Gastroesophageal sphincter (tissue), 4 donors: Measurements from ENCODE around the gene CD84. TPM values are rescaled to one million over a fixed set of nuclear protein-coding genes. Genes with fewer than 3 reads are reported as not detected.

ENCODE experiments used
- ATAC-seq: fragments of 150-250 bp; one replicate; pipeline ENCODE4 v1.9.1; 2016; ENCODE audit warnings: mild to moderate bottlenecking, moderate library complexity
- H3K27ac ChIP-seq, 4 donors: fragments of 200-600 bp; sonication (generic) in 3 of 4; 1 replicate in 3 of 4; 2 replicates in 1 of 4; pipeline ENCODE4 v1.5.1; 2016 to 2019
- H3K27me3 ChIP-seq: fragments of 200-600 bp; sonication (generic); one replicate; pipeline ENCODE4 v1.5.1; 2019
- H3K36me3 ChIP-seq, 2 donors: fragments of 200-600 bp; sonication (generic); one replicate each; pipeline ENCODE4 v1.5.1; 2019; ENCODE audit warnings: control low read depth in 1 of 2
- H3K4me1 ChIP-seq, 3 donors: fragments of 200-600 bp; sonication (generic); 1 replicate in 2 of 3; 2 replicates in 1 of 3; pipeline ENCODE4 v1.5.1; 2016 to 2019; ENCODE audit warnings: control low read depth in 2 of 3
- H3K4me3 ChIP-seq, 2 donors: fragments of 200-600 bp; sonication (generic); one replicate each; pipeline ENCODE4 v1.5.1; 2019; ENCODE audit warnings: mild to moderate bottlenecking in 1 of 2, moderate library complexity in 1 of 2
- H3K9me3 ChIP-seq, 3 donors: fragments of 200-600 bp; sonication (generic); one replicate each; pipeline ENCODE4 v1.5.1; 2017 to 2019; ENCODE audit warnings: control low read depth in 2 of 3
- EP300 ChIP-seq: sonication (generic); formaldehyde crosslinking; IDR thresholded peaks from one replicate; pipeline ENCODE4 v1.6.1; 2017; ENCODE audit warnings: antibody characterized with exemption, mild to moderate bottlenecking
- POLR2A ChIP-seq, 2 donors: fragments of 450-650 bp; IDR thresholded peaks; one replicate each; pipeline ENCODE4 v1.6.1; 2017; ENCODE audit warnings: antibody characterized with exemption in 2 of 2, mild to moderate bottlenecking in 2 of 2, moderate library complexity in 1 of 2
- POLR2AphosphoS5 ChIP-seq: sonication (generic); formaldehyde crosslinking; IDR thresholded peaks from one replicate; pipeline ENCODE4 v1.6.1; 2017; ENCODE audit warnings: antibody characterized with exemption
- WGBS, 2 donors: methylation state at CpG; one replicate each; pipeline ENCODE4 v1.1.5; 2018; ENCODE audit warnings: low coverage in 1 of 2; 5-methylcytosine and 5-hydroxymethylcytosine counted together
- total RNA-seq, 4 donors: library from RNA; depleted of rRNA; stranded (reverse); fragments of >200 nt; gene quantifications; one replicate each; pipeline ENCODE4 v1.1.0, GENCODE V29; 2016
- TF ChIP-seq, protein P1 (sequence below), 4 experiments: fragments of 200-600 bp in 2 of 4; fragments of 450-650 bp in 2 of 4; sonication (generic) in 1 of 4; IDR thresholded peaks; one replicate each; pipeline ENCODE4 v1.5.1; 2017 to 2019; ENCODE audit warnings: antibody characterized with exemption in 4 of 4, mild to moderate bottlenecking in 2 of 4, moderate library complexity in 2 of 4

Gene CD84
- total RNA-seq, 4 donors from 2014 or later = 3.0 to 6.7 (median 4.3) TPM

GRCh38 chr1:160558660-160559380 is 20.5 kb downstream of the CD84 start:
- Histone ChIP-seq H3K9me3 (peaks cover 0 to 18% (median 0%) of the 10 kb centered on the region in 3 donors), H3K4me3 (no peak overlapping the region), H3K27ac (no peak overlapping the region), H3K36me3 (no peaks in the 10 kb centered on the region), H3K27me3 (peaks cover 6% of the 10 kb centered on the region), H3K4me1 (no peaks in the 10 kb centered on the region)
- TF ChIP-seq, protein P1, sequence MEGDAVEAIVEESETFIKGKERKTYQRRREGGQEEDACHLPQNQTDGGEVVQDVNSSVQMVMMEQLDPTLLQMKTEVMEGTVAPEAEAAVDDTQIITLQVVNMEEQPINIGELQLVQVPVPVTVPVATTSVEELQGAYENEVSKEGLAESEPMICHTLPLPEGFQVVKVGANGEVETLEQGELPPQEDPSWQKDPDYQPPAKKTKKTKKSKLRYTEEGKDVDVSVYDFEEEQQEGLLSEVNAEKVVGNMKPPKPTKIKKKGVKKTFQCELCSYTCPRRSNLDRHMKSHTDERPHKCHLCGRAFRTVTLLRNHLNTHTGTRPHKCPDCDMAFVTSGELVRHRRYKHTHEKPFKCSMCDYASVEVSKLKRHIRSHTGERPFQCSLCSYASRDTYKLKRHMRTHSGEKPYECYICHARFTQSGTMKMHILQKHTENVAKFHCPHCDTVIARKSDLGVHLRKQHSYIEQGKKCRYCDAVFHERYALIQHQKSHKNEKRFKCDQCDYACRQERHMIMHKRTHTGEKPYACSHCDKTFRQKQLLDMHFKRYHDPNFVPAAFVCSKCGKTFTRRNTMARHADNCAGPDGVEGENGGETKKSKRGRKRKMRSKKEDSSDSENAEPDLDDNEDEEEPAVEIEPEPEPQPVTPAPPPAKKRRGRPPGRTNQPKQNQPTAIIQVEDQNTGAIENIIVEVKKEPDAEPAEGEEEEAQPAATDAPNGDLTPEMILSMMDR (IDR thresholded peaks at IDR 0.05) = no peak
- no peak for TF ChIP-seq EP300
- no peak for TF ChIP-seq POLR2AphosphoS5
- no peak for TF ChIP-seq POLR2A (IDR thresholded peaks at IDR 0.05)
- no peak for ATAC-seq
- WGBS, 2 donors = 69 to 84% methylated on average over 2 to 4 of the region's 4 CpGs

GRCh38 chr1:160553778-160554177 is 25.5 kb downstream of the CD84 start:
- H3K36me3 ChIP-seq = no peaks in the 10 kb centered on the region
- H3K4me3 ChIP-seq = no peak overlapping the region
- H3K4me1 ChIP-seq = no peaks in the 10 kb centered on the region
- peaks cover 12% of the 10 kb centered on the region for H3K27me3 ChIP-seq
- 50 to 67% methylated on average over 1 to 2 of the region's 4 CpGs for WGBS, 2 donors
- no peak for TF ChIP-seq EP300
- TF ChIP-seq, protein P1 (IDR thresholded peaks at IDR 0.05) = no peak
- TF ChIP-seq POLR2AphosphoS5 = no peak
- no peak for TF ChIP-seq POLR2A (IDR thresholded peaks at IDR 0.05)
- no peak overlapping the region for H3K27ac ChIP-seq
- no peak for ATAC-seq
- no peaks in the 10 kb centered on the region for H3K9me3 ChIP-seq

- Histone ChIP-seq H3K27ac (no peak overlapping the region), H3K36me3 (no peaks in the 10 kb centered on the region), H3K27me3 (peaks cover 5% of the 10 kb centered on the region), H3K4me3 (no peak overlapping the region), H3K9me3 (no peaks in the 10 kb centered on the region), H3K4me1 (no peaks in the 10 kb centered on the region)
- TF ChIP-seq, protein P1 (IDR thresholded peaks at IDR 0.05) = no peak
- TF ChIP-seq POLR2A (IDR thresholded peaks at IDR 0.05) (no peak), EP300 (no peak), POLR2AphosphoS5 (no peak)
- 40 to 49% methylated on average over 2 of the region's 2 CpGs for WGBS, 2 donors
- no peak for ATAC-seq
Observed at GRCh38 chr1:160552425-160552824, 26.9 kb downstream of the CD84 start.

GRCh38 chr1:160550572-160551034 is 28.7 kb downstream of the CD84 start:
- ATAC-seq = no peak
- Histone ChIP-seq H3K9me3 (no peaks in the 10 kb centered on the region), H3K27me3 (peaks cover 5% of the 10 kb centered on the region), H3K4me1 (no peaks in the 10 kb centered on the region), H3K4me3 (no peak overlapping the region), H3K36me3 (no peaks in the 10 kb centered on the region), H3K27ac (no peak overlapping the region)
- no CpG with 5 or more reads among the region's 6 CpGs for WGBS, 2 donors
- TF ChIP-seq, protein P1 (IDR thresholded peaks at IDR 0.05) = no peak
- no peak for TF ChIP-seq EP300
- no peak for TF ChIP-seq POLR2A (IDR thresholded peaks at IDR 0.05)
- TF ChIP-seq POLR2AphosphoS5 = no peak

DNA sequence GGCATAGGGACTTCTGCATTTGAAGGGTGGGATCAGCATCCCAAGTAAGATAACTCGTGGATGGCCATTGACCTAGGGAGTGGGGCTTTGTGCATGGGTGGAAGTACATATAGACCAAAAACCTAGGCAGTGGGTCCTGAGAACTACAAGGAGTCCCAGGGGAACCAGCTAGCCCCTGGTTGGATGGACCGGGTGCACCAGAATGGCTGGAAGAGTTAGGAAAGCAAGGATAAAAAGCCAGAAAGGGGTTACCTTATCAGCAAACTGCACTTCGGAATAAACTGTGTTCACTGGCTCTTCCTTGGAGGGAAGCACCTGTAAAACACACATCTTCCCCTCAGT is 29.7 kb downstream of the CD84 start:
- H3K4me3 ChIP-seq = no peak overlapping the region
- H3K27ac ChIP-seq = no peak overlapping the region
- ATAC-seq = no peak
- WGBS, 2 donors = 70 to 83% methylated on average over 1 to 3 of the region's 3 CpGs
- no peaks in the 10 kb centered on the region for H3K4me1 ChIP-seq
- TF ChIP-seq POLR2AphosphoS5 (no peak), EP300 (no peak), POLR2A (IDR thresholded peaks at IDR 0.05) (no peak)
- TF ChIP-seq, protein P1 (IDR thresholded peaks at IDR 0.05) = no peak
- no peaks in the 10 kb centered on the region for H3K36me3 ChIP-seq
- peaks cover 5% of the 10 kb centered on the region for H3K27me3 ChIP-seq
- no peaks in the 10 kb centered on the region for H3K9me3 ChIP-seq
